IMR-90 (cell line): ENCODE measurements around the gene CARMIL1. TPM values are rescaled to one million over a fixed set of nuclear protein-coding genes. Genes with fewer than 3 reads are reported as not detected.

Source experiments
- ATAC-seq: fragments of 200-7000 bp; cut with Tn5 transposase; 2 replicates; pipeline ENCODE4 v1.9.1; 2020; ENCODE audit warnings: low read depth, mild to moderate bottlenecking, moderate library complexity
- BruUV-seq: library from RNA; stranded (reverse); fragments of 400-500 nt; replicated peaks from 2 replicates; lab custom pipeline; 2021; lab: Mats Ljungman, UMichigan
- CTCF ChIA-PET: fragments of 300-600 bp; formaldehyde crosslinking; extraction: SDS; loops from one replicate; lab custom pipeline; 2021; ENCODE audit warnings: antibody characterized with exemption; lab: Yijun Ruan, JAX
- POLR2A ChIA-PET: fragments of 300-600 bp; sonication (Branson Sonifier 250); formaldehyde crosslinking; loops from one replicate; lab custom pipeline; 2022; ENCODE audit warnings: antibody characterized with exemption; ENCODE audit not compliant: unreplicated experiment; lab: Charles Lee
- DNase-seq: peaks from one replicate; pipeline ENCODE4 v3.0.0; 2013
- H2AFZ ChIP-seq: replicated peaks from 2 replicates; pipeline ENCODE3; 2013; ENCODE audit warnings: low read length, mild to moderate bottlenecking; ENCODE audit not compliant: poor library complexity
- H2AK5ac ChIP-seq: 2 replicates; pipeline ENCODE4 v1.6.1; 2013; ENCODE audit warnings: low read depth, low read length, inconsistent platforms
- H2AK9ac ChIP-seq: replicated peaks from 2 replicates; pipeline ENCODE3; 2013; ENCODE audit warnings: mild to moderate bottlenecking, low read depth, low read length, moderate library complexity; ENCODE audit not compliant: poor library complexity
- H2BK120ac ChIP-seq: 2 replicates; pipeline ENCODE4 v1.6.1; 2013; ENCODE audit warnings: low read depth, low read length, inconsistent platforms
- H2BK15ac ChIP-seq: 3 replicates; pipeline ENCODE4 v1.6.1; 2013; ENCODE audit warnings: low read depth, low read length, inconsistent platforms
- H2BK20ac ChIP-seq: 2 replicates; pipeline ENCODE4 v1.6.1; 2013; ENCODE audit warnings: low read depth, mild to moderate bottlenecking, inconsistent platforms, low read length, moderate library complexity
- H2BK5ac ChIP-seq: 2 replicates; pipeline ENCODE4 v1.6.1; 2013; ENCODE audit warnings: mild to moderate bottlenecking, low read depth, low read length, inconsistent platforms; ENCODE audit not compliant: poor library complexity, severe bottlenecking
- H3K14ac ChIP-seq: replicated peaks from 2 replicates; pipeline ENCODE4 v1.6.1; 2013; ENCODE audit warnings: low read depth, low read length, inconsistent platforms
- H3K18ac ChIP-seq: 2 replicates; pipeline ENCODE4 v1.6.1; 2013; ENCODE audit warnings: low read depth, low read length, control low read depth
- H3K23ac ChIP-seq: 2 replicates; pipeline ENCODE4 v1.6.1; 2013; ENCODE audit warnings: low read depth, low read length, inconsistent platforms
- H3K27ac ChIP-seq: 2 replicates; pipeline ENCODE4 v1.5.1; 2013; ENCODE audit warnings: mild to moderate bottlenecking, control low read depth, low read length; ENCODE audit not compliant: insufficient read depth
- H3K27me3 ChIP-seq: 2 replicates; pipeline ENCODE4 v1.6.1; 2013; ENCODE audit warnings: low read length; ENCODE audit not compliant: control insufficient read depth, insufficient read depth
- H3K36me3 ChIP-seq: 2 replicates; pipeline ENCODE4 v1.6.1; 2013; ENCODE audit warnings: low read length, mixed read lengths; ENCODE audit not compliant: control insufficient read depth, insufficient read depth
- H3K4ac ChIP-seq: 2 replicates; pipeline ENCODE4 v1.6.1; 2013; ENCODE audit warnings: low read depth, low read length, inconsistent platforms
- H3K4me1 ChIP-seq: 2 replicates; pipeline ENCODE4 v1.6.1; 2013; ENCODE audit warnings: low read length, mixed read lengths; ENCODE audit not compliant: control insufficient read depth, insufficient read depth
- H3K4me2 ChIP-seq: 2 replicates; pipeline ENCODE4 v1.6.1; 2013; ENCODE audit warnings: low read depth, mild to moderate bottlenecking, control low read depth, low read length, moderate library complexity
- H3K4me3 ChIP-seq: 2 replicates; pipeline ENCODE4 v1.5.1; 2013; ENCODE audit warnings: low read depth, mild to moderate bottlenecking, control low read depth, low read length, moderate library complexity; ENCODE audit not compliant: insufficient read depth
- H3K56ac ChIP-seq: 2 replicates; pipeline ENCODE4 v1.6.1; 2013; ENCODE audit warnings: low read length, inconsistent platforms; ENCODE audit not compliant: insufficient read depth; ENCODE audit errors: extremely low read depth
- H3K79me1 ChIP-seq, 2 experiments: 2 replicates each; pipeline ENCODE4 v1.6.1; 2013; ENCODE audit warnings: low read length in 2 of 2, inconsistent platforms in 1 of 2, low read depth in 1 of 2
- H3K9ac ChIP-seq: 2 replicates; pipeline ENCODE4 v1.6.1; 2013; ENCODE audit warnings: low read depth, low read length, control low read depth
- H3K9me1 ChIP-seq: 2 replicates; pipeline ENCODE4 v1.6.1; 2013; ENCODE audit warnings: low read length, inconsistent platforms; ENCODE audit not compliant: insufficient read depth
- H3K9me3 ChIP-seq: 2 replicates; pipeline ENCODE4 v1.6.1; 2013; ENCODE audit warnings: low read length; ENCODE audit not compliant: control insufficient read depth, insufficient read depth
- H4K20me1 ChIP-seq: 2 replicates; pipeline ENCODE4 v1.6.1; 2013; ENCODE audit warnings: low read length, inconsistent platforms; ENCODE audit not compliant: insufficient read depth
- H4K5ac ChIP-seq: 2 replicates; pipeline ENCODE4 v1.6.1; 2013; ENCODE audit warnings: mild to moderate bottlenecking, low read depth, low read length, control low read depth
- H4K8ac ChIP-seq, 2 experiments: 2 replicates each; pipeline ENCODE4 v1.6.1; 2013; ENCODE audit warnings: low read depth in 2 of 2, low read length in 2 of 2, control low read depth in 1 of 2, inconsistent platforms in 1 of 2
- H4K91ac ChIP-seq: 2 replicates; pipeline ENCODE4 v1.6.1; 2013; ENCODE audit warnings: low read depth, low read length, inconsistent platforms; ENCODE audit not compliant: insufficient read depth
- CHD1 ChIP-seq: IDR thresholded peaks from 2 replicates; pipeline ENCODE4 v1.6.1; 2012; ENCODE audit warnings: low read depth, low read length, improper control_type of control experiment
- CTCF ChIP-seq: conservative IDR thresholded peaks from 2 replicates; pipeline ENCODE4 v1.5.1; 2012; ENCODE audit warnings: mild to moderate bottlenecking, low read depth, low read length, improper control_type of control experiment
- ELK1 ChIP-seq: fragments of 150-350 bp; IDR thresholded peaks from 2 replicates; pipeline ENCODE4 v1.6.1; 2016; ENCODE audit warnings: low read depth, mild to moderate bottlenecking, low read length, moderate library complexity, borderline replicate concordance
- FOS ChIP-seq: fragments of 150-350 bp; IDR thresholded peaks from 2 replicates; pipeline ENCODE4 v1.6.1; 2016; ENCODE audit warnings: low read depth, low read length
- NFE2L2 ChIP-seq: fragments of 150-350 bp; IDR thresholded peaks from 2 replicates; pipeline ENCODE4 v1.6.1; 2016; ENCODE audit warnings: low read depth, mild to moderate bottlenecking, low read length
- POLR2A ChIP-seq: IDR thresholded peaks from 2 replicates; pipeline ENCODE4 v1.6.1; 2012; ENCODE audit warnings: mild to moderate bottlenecking, low read depth, low read length
- RAD21 ChIP-seq: IDR thresholded peaks from 2 replicates; pipeline ENCODE4 v1.6.1; 2012; ENCODE audit warnings: low read length, improper control_type of control experiment
- RFX5 ChIP-seq: IDR thresholded peaks from 2 replicates; pipeline ENCODE4 v1.8.0; 2012; ENCODE audit warnings: low read depth, mild to moderate bottlenecking, low read length, moderate library complexity
- SMC3 ChIP-seq: fragments of 150-350 bp; IDR thresholded peaks from 2 replicates; pipeline ENCODE4 v1.6.1; 2016; ENCODE audit warnings: low read depth, mild to moderate bottlenecking, antibody characterized with exemption, low read length, moderate library complexity
- WGBS, 2 experiments: methylation state at CpG; one replicate each; pipeline versions ENCODE4 v1.1.5 to v1.1.7; 2013; ENCODE audit warnings: missing lambda C conversion rate in 2 of 2; ENCODE audit not compliant: insufficient read length in 1 of 2; ENCODE audit errors: extremely low coverage in 2 of 2; 5-methylcytosine and 5-hydroxymethylcytosine counted together
- dilution Hi-C: fragments of 300-500 bp; cut with HindIII; formaldehyde crosslinking; loops from one replicate; pipeline ENCODE4 v1.14.3; 2018; ENCODE audit warnings: low sequenced_read_pairs; ENCODE audit not compliant: unreplicated experiment
- in situ Hi-C: fragments of 300-500 bp; cut with MboI; formaldehyde crosslinking; loops from 3 replicates; pipeline ENCODE4 v1.14.3; 2019; ENCODE audit warnings: low sequenced_read_pairs, inconsistent platforms, mixed read lengths
- intact Hi-C: fragments of 100-400 bp; cut with micrococcal nuclease; formaldehyde crosslinking; loops from 2 replicates; pipeline ENCODE4 v1.10.0; 2022
- polyA plus RNA-seq, 3 experiments: library from polyadenylated mRNA; depleted of rRNA; stranded (reverse); fragments of >200 nt; gene quantifications; 2 replicates each; pipeline ENCODE4 v1.2.3, GENCODE V29; 2012; ENCODE audit warnings: low replicate concordance in 1 of 3
- total RNA-seq: library from RNA; depleted of rRNA; stranded (reverse); fragments of >200 nt; gene quantifications from 2 replicates; pipeline ENCODE4 v1.2.3, GENCODE V29; 2012
- TF ChIP-seq, protein P1 (sequence below): fragments of 150-350 bp; IDR thresholded peaks from 2 replicates; pipeline ENCODE4 v1.6.1; 2017; ENCODE audit warnings: mild to moderate bottlenecking, antibody characterized with exemption, low read length, low read depth

CARMIL1 gene
- total and polyA plus RNA-seq, 2 of the 4 experiments (the other 2 are of a cell fraction) = 1.3 to 2.9 TPM

DNA sequence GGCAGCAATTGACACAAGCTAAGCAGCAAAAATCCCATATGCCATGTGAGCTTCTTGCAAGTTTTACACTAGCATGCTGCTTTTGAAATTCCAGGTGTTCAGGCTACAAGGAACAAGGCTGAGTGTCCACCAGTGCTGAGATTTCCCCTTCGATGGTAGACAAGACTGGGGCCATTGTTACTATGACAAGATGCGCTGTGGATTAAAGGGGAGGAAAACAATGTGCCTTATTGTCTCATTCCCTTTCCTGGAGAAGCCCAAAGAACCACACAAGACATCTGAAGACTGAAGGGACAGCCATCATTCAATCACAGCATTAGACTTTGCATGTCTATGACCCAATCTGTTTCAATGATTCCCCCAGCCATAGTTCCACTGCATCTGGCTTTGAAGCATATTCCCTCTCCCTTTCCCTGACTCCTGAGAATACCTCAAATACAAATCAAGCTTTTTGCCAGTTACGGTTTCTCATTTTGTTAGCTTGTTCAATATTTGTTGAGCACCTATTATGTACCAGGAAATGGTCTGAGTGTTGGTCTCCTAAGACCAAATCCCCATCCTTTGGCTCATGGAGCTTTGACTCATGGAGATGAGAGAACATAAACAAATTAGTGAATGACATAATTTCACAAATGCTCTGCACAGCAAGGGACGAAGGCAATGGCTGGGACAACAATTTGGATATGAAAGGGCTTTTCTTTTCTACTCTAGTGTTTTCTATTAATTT lies 349.5 kb downstream of the CARMIL1 start:
- no CpG with 5 or more reads among the region's 4 CpGs for WGBS, 2 experiments
- Histone ChIP-seq H3K14ac (no peak overlapping the region), H3K18ac (no peak overlapping the region), H2BK120ac (no peak overlapping the region), H3K23ac (no peak overlapping the region), H4K5ac (no peak overlapping the region), H2AK5ac (no peak overlapping the region), H2BK20ac (no peak overlapping the region), H2AFZ (no peak overlapping the region), H3K4ac (no peak overlapping the region), H3K4me2 (no peak overlapping the region), H3K36me3 (no peaks in the 10 kb centered on the region), H3K79me1 (no peaks in the 10 kb centered on the region), H2BK15ac (no peak overlapping the region), H3K9me3 (no peaks in the 10 kb centered on the region), H3K4me1 (no peaks in the 10 kb centered on the region), H2BK5ac (no peak overlapping the region), H4K91ac (no peak overlapping the region), H3K27ac (no peak overlapping the region), H3K9me1 (no peaks in the 10 kb centered on the region), H4K8ac (no peak overlapping the region), H2AK9ac (no peak overlapping the region), H3K4me3 (no peak overlapping the region), H3K27me3 (no peaks in the 10 kb centered on the region), H3K9ac (no peak overlapping the region), H4K20me1 (no peaks in the 10 kb centered on the region), H3K56ac (no peak overlapping the region)
- ATAC-seq (no peak), DNase-seq (no peak)
- ChIA-PET CTCF (no interaction called here), POLR2A (no interaction called here)
- in situ Hi-C loops = no loop called here
- dilution Hi-C loops = no loop called here
- intact Hi-C loops = no loop called here
- BruUV-seq = no TSS peak
- no peak for TF ChIP-seq RAD21
- TF ChIP-seq FOS = no peak
- no peak for TF ChIP-seq NFE2L2
- TF ChIP-seq CHD1 = no peak
- no peak for TF ChIP-seq RFX5
- no peak for TF ChIP-seq POLR2A
- no peak for TF ChIP-seq CTCF
- no peak for TF ChIP-seq SMC3
- no peak for TF ChIP-seq ELK1
- TF ChIP-seq, protein P1, sequence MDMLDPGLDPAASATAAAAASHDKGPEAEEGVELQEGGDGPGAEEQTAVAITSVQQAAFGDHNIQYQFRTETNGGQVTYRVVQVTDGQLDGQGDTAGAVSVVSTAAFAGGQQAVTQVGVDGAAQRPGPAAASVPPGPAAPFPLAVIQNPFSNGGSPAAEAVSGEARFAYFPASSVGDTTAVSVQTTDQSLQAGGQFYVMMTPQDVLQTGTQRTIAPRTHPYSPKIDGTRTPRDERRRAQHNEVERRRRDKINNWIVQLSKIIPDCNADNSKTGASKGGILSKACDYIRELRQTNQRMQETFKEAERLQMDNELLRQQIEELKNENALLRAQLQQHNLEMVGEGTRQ = no peak
